Kidney (tissue), 14 donors: ENCODE results near the gene CHMP4B. TPM values are rescaled to one million over a fixed set of nuclear protein-coding genes. Genes with fewer than 3 reads are reported as not detected.
A peak's percentile ranks its signal among the peaks of the same experiment; 100 is the strongest.

ENCODE experiments used
- DNase-seq, 5 donors: peaks; one replicate each; pipeline ENCODE4 v3.0.0-alpha.2; 2013 to 2020
- FAIRE-seq: peaks from 2 replicates; lab custom pipeline; 2012; peaks lifted over from hg19 to GRCh38; lab: Jason Lieb, UNC
- H3K27ac ChIP-seq, 2 donors: one replicate each; pipeline ENCODE4 v1.7.0; 2013; ENCODE audit warnings: low read depth in 2 of 2, low read length in 2 of 2, inconsistent platforms in 1 of 2
- H3K27me3 ChIP-seq: one replicate; pipeline ENCODE4 v1.7.1; 2013; ENCODE audit warnings: low read length, inconsistent platforms; ENCODE audit not compliant: control insufficient read depth, insufficient read depth
- H3K36me3 ChIP-seq, 3 donors: one replicate each; pipeline versions ENCODE4 v1.7.0 to v1.7.1; 2013; ENCODE audit warnings: low read length in 3 of 3, control low read depth in 1 of 3, inconsistent platforms in 1 of 3; ENCODE audit not compliant: insufficient read depth in 3 of 3, control insufficient read depth in 2 of 3
- H3K4me1 ChIP-seq, 3 donors: one replicate each; pipeline versions ENCODE4 v1.7.0 to v1.7.1; 2013; ENCODE audit warnings: low read length in 3 of 3, inconsistent platforms in 1 of 3, low read depth in 1 of 3; ENCODE audit not compliant: control insufficient read depth in 2 of 3, insufficient read depth in 2 of 3
- H3K4me3 ChIP-seq, 3 donors: one replicate each; pipeline versions ENCODE4 v1.7.0 to v1.8.1; 2013; ENCODE audit warnings: low read length in 3 of 3, control low read depth in 1 of 3, inconsistent platforms in 1 of 3
- H3K9ac ChIP-seq, 3 donors: one replicate each; pipeline versions ENCODE4 v1.7.0 to v1.7.1; 2013; ENCODE audit warnings: low read length in 3 of 3, control low read depth in 1 of 3, inconsistent platforms in 1 of 3
- H3K9me3 ChIP-seq, 3 donors: one replicate each; pipeline versions ENCODE4 v1.7.0 to v1.7.1; 2013; ENCODE audit warnings: low read length in 3 of 3, control low read depth in 1 of 3, inconsistent platforms in 1 of 3; ENCODE audit not compliant: control insufficient read depth in 2 of 3, insufficient read depth in 1 of 3
- CTCF ChIP-seq: IDR thresholded peaks from 3 replicates; pipeline ENCODE4 v1.5.1; 2012; ENCODE audit warnings: mild to moderate bottlenecking, moderate library complexity, borderline replicate concordance; ENCODE audit not compliant: insufficient read depth; ENCODE audit errors: extremely low read depth
- intact Hi-C: fragments of 100-400 bp; cut with DNase I; formaldehyde crosslinking; loops from one replicate; pipeline ENCODE4 v1.11.1; 2022
- polyA plus RNA-seq: library from polyadenylated mRNA; stranded (reverse); fragments of 350-450 nt; fragmentation: Illumina TruSeq; extraction: RNeasy Lipid Tissue Mini Kit (QIAGEN cat#74804); gene quantifications from one replicate; pipeline ENCODE4 v1.2.3, GENCODE V29; 2014; ENCODE audit warnings: low read depth, low replicate concordance; ENCODE audit not compliant: insufficient read depth
- total RNA-seq: library from RNA; stranded (reverse); fragmentation: NEBNext Ultra II Directional; extraction: Animal tissue kit (Norgen Biotek cat#: 25700); gene quantifications from one replicate; pipeline ENCODE4 v1.2.1, GENCODE V29; 2021
- donor health status: control.
- donor health status: control.
- donor health status: control.
- donor health status: control.
- donor health status: control.
- donor health status: DM: yes; HTN: yes; CAD: no.
- donor health status: Normal renal cell carcinoma (clear cell type).

The CHMP4B gene
- total and polyA plus RNA-seq, 2 donors from 2014 or later, result 104 to 137 TPM

GRCh38 chr20:33868595-33868994 lies 57.4 kb downstream of the CHMP4B start:
- intact Hi-C loops, result loop anchor here (10.0 kb wide), 1 partner anchor 206 kb away; no protein-coding TSS in a partner anchor
- Histone ChIP-seq H3K36me3 (no peaks in the 10 kb centered on the region), H3K4me3 (no peak overlapping the region), H3K4me1 (no peaks in the 10 kb centered on the region), H3K27me3 (no peaks in the 10 kb centered on the region), H3K9ac (no peak overlapping the region), H3K9me3 (no peaks in the 10 kb centered on the region), H3K27ac (no peak overlapping the region)
- FAIRE-seq, result no peak
- no peak for TF ChIP-seq CTCF
- DNase-seq, result peak in 1 of 5 donors; percentile 32

GRCh38 chr20:33869283-33869682 lies 58.1 kb downstream of the CHMP4B start:
- TF ChIP-seq CTCF, result no peak
- H3K27me3 ChIP-seq, result no peaks in the 10 kb centered on the region
- intact Hi-C loops, result loop anchor here (10.0 kb wide), 1 partner anchor 206 kb away; no protein-coding TSS in a partner anchor

GRCh38 chr20:33871362-33871761 lies 60.2 kb downstream of the CHMP4B start:
- H3K27me3 ChIP-seq, result no peaks in the 10 kb centered on the region
- no peak for FAIRE-seq
- H3K4me3 ChIP-seq, result no peak overlapping the region
- H3K9ac ChIP-seq, result no peak overlapping the region
- H3K4me1 ChIP-seq, result no peaks in the 10 kb centered on the region
- H3K36me3 ChIP-seq, result no peaks in the 10 kb centered on the region
- peak in 1 of 5 donors; percentile 12 for DNase-seq
- no peaks in the 10 kb centered on the region for H3K9me3 ChIP-seq
- intact Hi-C loops, result no loop called here
- no peak overlapping the region for H3K27ac ChIP-seq
- no peak for TF ChIP-seq CTCF

More at GRCh38 chr20:33869283-33869682, 58.1 kb downstream of the CHMP4B start:
- Histone ChIP-seq H3K36me3 (no peaks in the 10 kb centered on the region), H3K4me1 (no peaks in the 10 kb centered on the region), H3K27ac (no peak overlapping the region), H3K4me3 (no peak overlapping the region), H3K9me3 (no peaks in the 10 kb centered on the region), H3K9ac (no peak overlapping the region)
- FAIRE-seq, result no peak
- DNase-seq, result peak in 1 of 5 donors; percentile 5

- H3K27me3 ChIP-seq, result no peaks in the 10 kb centered on the region
- H3K4me3 ChIP-seq, result no peak overlapping the region
- no peaks in the 10 kb centered on the region for H3K36me3 ChIP-seq
- no peaks in the 10 kb centered on the region for H3K9me3 ChIP-seq
- H3K27ac ChIP-seq, result no peak overlapping the region
- no peak for FAIRE-seq
- H3K4me1 ChIP-seq, result no peaks in the 10 kb centered on the region
- intact Hi-C loops, result no loop called here
- H3K9ac ChIP-seq, result no peak overlapping the region
- peak in 1 of 5 donors; percentile 41 for DNase-seq
- TF ChIP-seq CTCF, result no peak
These were observed 63.0 kb downstream of the CHMP4B start for GRCh38 chr20:33874129-33874528.
